ENCODE data around the gene SNORC. TPM values are rescaled to one million over a fixed set of nuclear protein-coding genes. Genes with fewer than 3 reads are reported as not detected.

The SNORC gene
- total and polyA plus RNA-seq, 10 of the 15 experiments (the other 5 are each of a cell fraction or from before 2014, with no cell fraction given), result 0.04 to 0.74 (median 0.45) TPM; not detected in 4

DNA sequence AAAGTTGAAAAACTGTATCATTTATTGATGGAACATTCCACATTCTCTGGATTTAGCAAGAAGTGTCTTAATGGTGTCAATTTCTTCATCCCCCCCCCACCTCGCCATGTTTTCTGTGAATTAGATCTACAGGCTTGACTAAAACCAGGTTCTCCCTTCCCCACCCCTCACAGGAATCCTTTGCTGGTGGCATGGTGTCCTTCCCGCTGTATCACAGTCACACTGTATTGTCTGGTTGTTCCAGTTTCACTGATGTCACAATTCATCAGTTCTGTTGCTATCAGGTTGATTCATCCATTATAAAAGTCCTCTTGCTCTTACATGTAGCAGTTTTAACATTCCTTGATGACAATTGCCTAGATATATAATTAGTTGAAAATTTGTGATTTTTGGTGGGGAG, 6.1 kb upstream of the SNORC start (continued):
- TF ChIP-seq, protein P1, sequence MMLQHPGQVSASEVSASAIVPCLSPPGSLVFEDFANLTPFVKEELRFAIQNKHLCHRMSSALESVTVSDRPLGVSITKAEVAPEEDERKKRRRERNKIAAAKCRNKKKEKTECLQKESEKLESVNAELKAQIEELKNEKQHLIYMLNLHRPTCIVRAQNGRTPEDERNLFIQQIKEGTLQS (IDR thresholded peaks at IDR 0.05; ENCODE audit: borderline replicate concordance, extremely low read depth, low read depth, low read length), result no peak
- TF ChIP-seq, protein P2, sequence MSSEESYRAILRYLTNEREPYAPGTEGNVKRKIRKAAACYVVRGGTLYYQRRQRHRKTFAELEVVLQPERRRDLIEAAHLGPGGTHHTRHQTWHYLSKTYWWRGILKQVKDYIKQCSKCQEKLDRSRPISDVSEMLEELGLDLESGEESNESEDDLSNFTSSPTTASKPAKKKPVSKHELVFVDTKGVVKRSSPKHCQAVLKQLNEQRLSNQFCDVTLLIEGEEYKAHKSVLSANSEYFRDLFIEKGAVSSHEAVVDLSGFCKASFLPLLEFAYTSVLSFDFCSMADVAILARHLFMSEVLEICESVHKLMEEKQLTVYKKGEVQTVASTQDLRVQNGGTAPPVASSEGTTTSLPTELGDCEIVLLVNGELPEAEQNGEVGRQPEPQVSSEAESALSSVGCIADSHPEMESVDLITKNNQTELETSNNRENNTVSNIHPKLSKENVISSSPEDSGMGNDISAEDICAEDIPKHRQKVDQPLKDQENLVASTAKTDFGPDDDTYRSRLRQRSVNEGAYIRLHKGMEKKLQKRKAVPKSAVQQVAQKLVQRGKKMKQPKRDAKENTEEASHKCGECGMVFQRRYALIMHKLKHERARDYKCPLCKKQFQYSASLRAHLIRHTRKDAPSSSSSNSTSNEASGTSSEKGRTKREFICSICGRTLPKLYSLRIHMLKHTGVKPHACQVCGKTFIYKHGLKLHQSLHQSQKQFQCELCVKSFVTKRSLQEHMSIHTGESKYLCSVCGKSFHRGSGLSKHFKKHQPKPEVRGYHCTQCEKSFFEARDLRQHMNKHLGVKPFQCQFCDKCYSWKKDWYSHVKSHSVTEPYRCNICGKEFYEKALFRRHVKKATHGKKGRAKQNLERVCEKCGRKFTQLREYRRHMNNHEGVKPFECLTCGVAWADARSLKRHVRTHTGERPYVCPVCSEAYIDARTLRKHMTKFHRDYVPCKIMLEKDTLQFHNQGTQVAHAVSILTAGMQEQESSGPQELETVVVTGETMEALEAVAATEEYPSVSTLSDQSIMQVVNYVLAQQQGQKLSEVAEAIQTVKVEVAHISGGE (CRISPR knock-in tag; IDR thresholded peaks at IDR 0.05), result no peak
- TF ChIP-seq CHD2 (IDR thresholded peaks at IDR 0.05; ENCODE audit: borderline replicate concordance, low read depth, low read length), result no peak
- TF ChIP-seq IKZF1 (conservative IDR thresholded peaks at IDR 0.05), result no peak

DNA sequence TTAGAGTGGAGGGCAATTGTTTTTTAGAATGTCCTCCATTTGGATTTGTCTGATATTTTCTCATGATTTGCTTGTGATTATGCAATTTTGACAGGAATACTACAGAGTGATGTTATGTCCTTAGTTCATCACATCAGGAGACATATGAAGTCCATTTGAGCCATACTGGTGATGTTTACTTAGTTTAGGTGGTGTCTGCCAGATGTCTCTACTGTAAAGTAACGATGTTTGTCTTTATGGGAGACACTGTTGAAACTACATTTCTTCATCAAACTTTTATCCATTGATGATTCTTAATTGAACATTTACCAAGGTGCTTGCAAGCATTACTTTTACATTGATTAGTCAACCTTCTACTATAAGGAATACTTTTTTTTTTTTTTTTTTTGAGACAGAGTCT, 4.9 kb upstream of the SNORC start:
- intact Hi-C loops (cut with micrococcal nuclease; ENCODE audit: unreplicated experiment) (no loop called here), in situ Hi-C loops (cut with MboI) (no loop called here)
- ChIA-PET RAD21 (ENCODE audit: unreplicated experiment) (no interaction called here), CTCF (interaction anchor here (1.1 kb wide), 1 partner anchor 11 kb away, joined by 3 read pairs; no protein-coding TSS in a partner anchor), POLR2A (interaction anchor here (1.3 kb wide), 1 partner anchor 18 kb away, joined by 3 read pairs; no protein-coding TSS in a partner anchor), SMC1A (ENCODE audit: uncharacterized antibody, unreplicated experiment) (no interaction called here)
- Histone ChIP-seq H3K27me3 (replicated peaks in 1 of 2; ENCODE audit: control insufficient read depth in 2 of 2, insufficient read depth in 2 of 2, low read length in 1 of 2) (no peaks in the 10 kb centered on the region), H3K9me3 (replicated peaks; ENCODE audit: control insufficient read depth, insufficient read depth, low read length) (no peaks in the 10 kb centered on the region), H3K4me3 (no peak overlapping the region), H3K9ac (ENCODE audit: control insufficient read depth, insufficient read depth, low read length) (no peak overlapping the region), H2AFZ (ENCODE audit: control insufficient read depth, low read depth, low read length) (no peak overlapping the region), H3K4me1 (ENCODE audit: control insufficient read depth, insufficient read depth, low read length) (no peaks in the 10 kb centered on the region), H3K36me3 (ENCODE audit: control insufficient read depth in 2 of 2, insufficient read depth in 2 of 2, low read length in 1 of 2) (peaks cover 1 to 3% of the 10 kb centered on the region in 2 experiments; a peak in 2 of 4 replicates), H3K79me2 (ENCODE audit: control insufficient read depth, insufficient read depth, low read length) (no peaks in the 10 kb centered on the region), H3K4me2 (ENCODE audit: control insufficient read depth, insufficient read depth) (no peak overlapping the region), H3K27ac (ENCODE audit: control insufficient read depth, insufficient read depth) (no peak overlapping the region), H4K20me1 (ENCODE audit: control insufficient read depth, insufficient read depth) (no peaks in the 10 kb centered on the region)
- 96% methylated on average over 1 of the region's 1 CpG for WGBS (ENCODE audit: insufficient coverage, insufficient replicate concordance, low lambda C conversion rate, missing lambda C conversion rate)
- ATAC-seq (no peak), FAIRE-seq (no peak), DNase-seq (ENCODE audit: low read depth, low spot score) (no peak)
- BruUV-seq (replicated peaks), result no TSS peak
- TF ChIP-seq GATAD2B (conservative IDR thresholded peaks at IDR 0.05; ENCODE audit: low read depth) (no peak), RCOR1 (conservative IDR thresholded peaks at IDR 0.05; ENCODE audit: low read depth, low read length) (no peak), IKZF1 (conservative IDR thresholded peaks at IDR 0.05) (no peak), JUNB (IDR thresholded peaks at IDR 0.05) (no peak), EP300 (IDR thresholded peaks at IDR 0.05; ENCODE audit: borderline replicate concordance in 1 of 2, control insufficient read depth in 1 of 2, low read depth in 2 of 2, low read length in 2 of 2) (no peak)
- TF ChIP-seq, protein P3, sequence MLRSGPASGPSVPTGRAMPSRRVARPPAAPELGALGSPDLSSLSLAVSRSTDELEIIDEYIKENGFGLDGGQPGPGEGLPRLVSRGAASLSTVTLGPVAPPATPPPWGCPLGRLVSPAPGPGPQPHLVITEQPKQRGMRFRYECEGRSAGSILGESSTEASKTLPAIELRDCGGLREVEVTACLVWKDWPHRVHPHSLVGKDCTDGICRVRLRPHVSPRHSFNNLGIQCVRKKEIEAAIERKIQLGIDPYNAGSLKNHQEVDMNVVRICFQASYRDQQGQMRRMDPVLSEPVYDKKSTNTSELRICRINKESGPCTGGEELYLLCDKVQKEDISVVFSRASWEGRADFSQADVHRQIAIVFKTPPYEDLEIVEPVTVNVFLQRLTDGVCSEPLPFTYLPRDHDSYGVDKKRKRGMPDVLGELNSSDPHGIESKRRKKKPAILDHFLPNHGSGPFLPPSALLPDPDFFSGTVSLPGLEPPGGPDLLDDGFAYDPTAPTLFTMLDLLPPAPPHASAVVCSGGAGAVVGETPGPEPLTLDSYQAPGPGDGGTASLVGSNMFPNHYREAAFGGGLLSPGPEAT (IDR thresholded peaks at IDR 0.05; ENCODE audit: low read depth), result no peak

Measured in GM12878 (cell line).